A673 (cell line): Measurements from ENCODE around the gene ZMYND11. TPM values are rescaled to one million over a fixed set of nuclear protein-coding genes. Genes with fewer than 3 reads are reported as not detected.
A peak's percentile ranks its signal among the peaks of the same experiment; 100 is the strongest.

Experiments used
- BruUV-seq: library from RNA; stranded (reverse); fragments of 400-500 nt; replicated peaks from 2 replicates; lab custom pipeline; 2021; lab: Mats Ljungman, UMichigan
- CTCF ChIA-PET: fragments of 300-600 bp; sonication (Branson Sonifier 250); formaldehyde crosslinking; loops from one replicate; lab custom pipeline; 2022; ENCODE audit warnings: antibody characterized with exemption; lab: Charles Lee
- POLR2A ChIA-PET: fragments of 300-600 bp; sonication (Branson Sonifier 250); formaldehyde crosslinking; loops from one replicate; lab custom pipeline; 2022; ENCODE audit warnings: antibody characterized with exemption; ENCODE audit not compliant: low non-redundant PET; lab: Charles Lee
- DNase-seq: peaks from one replicate; pipeline ENCODE4 v3.0.0-alpha.2; 2015; ENCODE audit warnings: low spot score
- H3K27ac ChIP-seq: fragments of 200-600 bp; sonication (generic); 2 replicates; pipeline ENCODE4 v1.5.1; 2016; ENCODE audit warnings: mixed run types, low read depth, mild to moderate bottlenecking, mixed read lengths, antibody characterized with exemption, low read length; ENCODE audit not compliant: poor library complexity, severe bottlenecking
- H3K27me3 ChIP-seq: fragments of 200-600 bp; sonication (generic); replicated peaks from 2 replicates; pipeline ENCODE4 v1.6.1; 2017; ENCODE audit warnings: mixed run types, low read depth, mild to moderate bottlenecking, mixed read lengths, antibody characterized with exemption, low read length; ENCODE audit not compliant: insufficient read depth, poor library complexity
- H3K36me3 ChIP-seq: fragments of 200-600 bp; sonication (generic); 2 replicates; pipeline ENCODE4 v1.6.1; 2016; ENCODE audit warnings: mixed run types, mild to moderate bottlenecking, mixed read lengths, antibody characterized with exemption, low read length; ENCODE audit not compliant: insufficient read depth, poor library complexity, severe bottlenecking
- H3K4me1 ChIP-seq: fragments of 200-600 bp; sonication (generic); 2 replicates; pipeline ENCODE4 v1.6.1; 2017; ENCODE audit warnings: mixed run types, mild to moderate bottlenecking, mixed read lengths, antibody characterized with exemption, low read length; ENCODE audit not compliant: insufficient read depth, poor library complexity, severe bottlenecking
- H3K4me3 ChIP-seq: fragments of 200-600 bp; sonication (generic); 2 replicates; pipeline ENCODE4 v1.5.1; 2016; ENCODE audit warnings: low read depth, mixed run types, mild to moderate bottlenecking, mixed read lengths, low read length; ENCODE audit not compliant: poor library complexity, severe bottlenecking
- H3K9me3 ChIP-seq: fragments of 200-600 bp; sonication (generic); 2 replicates; pipeline ENCODE4 v1.6.1; 2016; ENCODE audit warnings: mixed run types, low read depth, mild to moderate bottlenecking, mixed read lengths, antibody characterized with exemption, low read length; ENCODE audit not compliant: poor library complexity, severe bottlenecking
- EZH2 ChIP-seq: fragments of 200-600 bp; sonication (generic); IDR thresholded peaks from 2 replicates; pipeline ENCODE4 v1.6.1; 2017; ENCODE audit warnings: borderline replicate concordance, low read depth, mild to moderate bottlenecking, mixed read lengths, antibody characterized with exemption, low read length; ENCODE audit not compliant: poor library complexity, severe bottlenecking
- intact Hi-C: fragments of 100-400 bp; cut with micrococcal nuclease; formaldehyde crosslinking; loops from one replicate; pipeline ENCODE4 v1.10.0; 2022; ENCODE audit not compliant: unreplicated experiment
- total RNA-seq: library from RNA; stranded (reverse); gene quantifications from 2 replicates; pipeline ENCODE4 v1.2.3, GENCODE V29; 2021
- TF ChIP-seq, protein P1 (sequence below): fragments of 300-800, 200-600 bp; sonication (generic); conservative IDR thresholded peaks from 2 replicates; pipeline ENCODE4 v1.5.1; 2017; ENCODE audit warnings: low read depth, mild to moderate bottlenecking, antibody characterized with exemption, low read length, moderate library complexity, mixed read lengths

The ZMYND11 gene
- total RNA-seq, 1 experiment from 2014 or later: 82.8 TPM

DNA sequence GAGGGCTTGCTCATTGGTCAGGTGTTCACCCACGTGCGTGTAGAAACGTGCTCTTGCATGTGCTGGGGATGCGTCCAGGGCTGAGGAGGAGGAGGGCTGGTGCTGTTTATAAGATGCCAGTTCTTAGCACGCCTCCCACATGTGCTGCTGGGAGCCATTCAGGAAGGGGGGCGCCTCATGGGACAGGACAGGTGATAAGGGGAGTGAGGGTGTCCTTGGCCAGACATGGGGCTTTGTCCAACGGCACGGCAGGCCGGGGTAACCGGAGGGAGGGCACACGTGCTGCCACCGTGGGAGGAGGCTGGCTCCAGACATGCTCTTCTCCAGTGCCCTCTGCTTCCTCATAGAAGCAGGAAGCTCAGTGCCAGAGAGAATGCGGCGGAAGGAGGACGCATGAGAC is 150.0 kb downstream of the ZMYND11 start:
- intact Hi-C loops: no loop called here
- TF ChIP-seq, protein P1, sequence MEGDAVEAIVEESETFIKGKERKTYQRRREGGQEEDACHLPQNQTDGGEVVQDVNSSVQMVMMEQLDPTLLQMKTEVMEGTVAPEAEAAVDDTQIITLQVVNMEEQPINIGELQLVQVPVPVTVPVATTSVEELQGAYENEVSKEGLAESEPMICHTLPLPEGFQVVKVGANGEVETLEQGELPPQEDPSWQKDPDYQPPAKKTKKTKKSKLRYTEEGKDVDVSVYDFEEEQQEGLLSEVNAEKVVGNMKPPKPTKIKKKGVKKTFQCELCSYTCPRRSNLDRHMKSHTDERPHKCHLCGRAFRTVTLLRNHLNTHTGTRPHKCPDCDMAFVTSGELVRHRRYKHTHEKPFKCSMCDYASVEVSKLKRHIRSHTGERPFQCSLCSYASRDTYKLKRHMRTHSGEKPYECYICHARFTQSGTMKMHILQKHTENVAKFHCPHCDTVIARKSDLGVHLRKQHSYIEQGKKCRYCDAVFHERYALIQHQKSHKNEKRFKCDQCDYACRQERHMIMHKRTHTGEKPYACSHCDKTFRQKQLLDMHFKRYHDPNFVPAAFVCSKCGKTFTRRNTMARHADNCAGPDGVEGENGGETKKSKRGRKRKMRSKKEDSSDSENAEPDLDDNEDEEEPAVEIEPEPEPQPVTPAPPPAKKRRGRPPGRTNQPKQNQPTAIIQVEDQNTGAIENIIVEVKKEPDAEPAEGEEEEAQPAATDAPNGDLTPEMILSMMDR: no peak
- TF ChIP-seq EZH2: no peak
- Histone ChIP-seq H3K4me3 (no peak overlapping the region), H3K36me3 (no peaks in the 10 kb centered on the region), H3K4me1 (no peaks in the 10 kb centered on the region), H3K27me3 (no peaks in the 10 kb centered on the region), H3K27ac (no peak overlapping the region), H3K9me3 (no peaks in the 10 kb centered on the region)
- CTCF ChIA-PET: no interaction called here
- POLR2A ChIA-PET: no interaction called here
- no peak for DNase-seq
- BruUV-seq: no TSS peak

DNA sequence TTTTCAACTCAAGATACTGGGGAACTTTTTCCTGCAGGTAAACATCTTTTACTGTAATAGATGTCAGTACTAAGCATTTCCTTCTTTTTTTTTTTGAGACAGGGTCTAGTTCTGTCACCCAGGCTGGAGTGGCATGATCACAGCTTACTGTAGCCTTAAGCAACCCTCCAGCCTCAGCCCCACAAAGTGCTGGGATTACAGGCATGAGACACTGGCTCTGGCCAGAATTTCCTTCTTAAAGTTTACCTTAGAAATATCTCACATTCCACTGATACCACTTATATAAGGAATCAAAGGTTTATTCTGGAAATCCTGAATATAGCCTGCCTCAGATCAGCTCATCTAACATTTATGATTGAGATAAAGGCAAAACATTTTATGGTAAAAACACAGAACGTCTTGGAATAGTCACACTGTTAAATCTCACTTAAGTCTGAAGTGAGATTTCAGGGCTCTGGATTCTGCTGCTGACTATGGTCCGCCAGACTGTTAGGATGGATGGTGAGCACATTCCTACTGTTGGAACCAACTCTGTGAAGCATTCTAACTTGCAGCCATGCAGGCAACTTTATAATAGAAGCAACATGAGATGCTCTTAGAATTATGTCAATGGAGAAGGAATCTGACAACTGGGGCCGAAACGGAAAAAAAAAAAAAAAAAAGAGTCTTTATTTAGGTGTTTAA is 151.9 kb downstream of the ZMYND11 start:
- intact Hi-C loops: no loop called here

GRCh38 chr10:287814-288213 is 152.6 kb downstream of the ZMYND11 start:
- Histone ChIP-seq H3K27me3 (no peaks in the 10 kb centered on the region), H3K4me3 (no peak overlapping the region), H3K4me1 (no peaks in the 10 kb centered on the region), H3K9me3 (no peaks in the 10 kb centered on the region), H3K27ac (no peak overlapping the region), H3K36me3 (no peaks in the 10 kb centered on the region)
- intact Hi-C loops: no loop called here
- ChIA-PET CTCF (no interaction called here), POLR2A (no interaction called here)
- peak; percentile 16 for DNase-seq
- no peak for TF ChIP-seq EZH2
- TF ChIP-seq, protein P1: 0 out of 2 replicates have a peak, but pooled peaks have one; percentile 26
- no TSS peak for BruUV-seq

More for the DNA sequence above, 151.9 kb downstream of the ZMYND11 start:
- no peak for TF ChIP-seq EZH2
- TF ChIP-seq, protein P1: no peak
- no peak overlapping the region for H3K4me3 ChIP-seq
- BruUV-seq: no TSS peak
- H3K9me3 ChIP-seq: no peaks in the 10 kb centered on the region
- no peak overlapping the region for H3K27ac ChIP-seq
- POLR2A ChIA-PET: no interaction called here
- no peaks in the 10 kb centered on the region for H3K36me3 ChIP-seq
- H3K4me1 ChIP-seq: no peaks in the 10 kb centered on the region
- DNase-seq: no peak
- CTCF ChIA-PET: no interaction called here
- H3K27me3 ChIP-seq: no peaks in the 10 kb centered on the region
